Measurements from ENCODE around the gene CCDC28B.

CCDC28B gene

DNA sequence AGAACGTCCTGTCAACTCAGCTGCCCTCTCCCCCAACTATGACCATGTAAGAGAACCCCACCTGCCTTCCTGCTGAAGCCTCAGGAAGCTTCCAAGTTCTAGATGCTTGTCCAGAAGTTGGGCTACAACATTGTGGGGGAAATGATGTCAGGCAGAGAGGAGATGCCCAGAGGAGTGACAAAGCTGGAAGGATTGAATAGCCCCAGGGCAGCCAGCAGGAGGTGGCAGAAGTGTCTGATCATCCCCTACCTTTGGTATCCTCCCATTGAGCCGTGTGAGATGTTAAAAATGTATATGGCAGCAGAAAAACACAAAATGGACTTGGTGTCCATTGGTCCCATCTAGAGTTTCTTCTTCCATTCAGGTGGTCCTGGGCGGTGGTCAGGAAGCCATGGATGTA lies 28.4 kb downstream of the CCDC28B start:
- FAIRE-seq: no peak
- TF ChIP-seq POLR2AphosphoS5 (IDR thresholded peaks at IDR 0.05; ENCODE audit: low read depth, low read length) (no peak; the same call in 1 of the 2 replicates), POU2F2 (IDR thresholded peaks at IDR 0.05; ENCODE audit: low read depth, low read length) (no peak), PAX5 (IDR thresholded peaks at IDR 0.05; ENCODE audit: insufficient read depth, low read length, severe bottlenecking) (no peak), POLR2A (IDR thresholded peaks at IDR 0.05; ENCODE audit: low read depth, low read length) (no peak), SPI1 (IDR thresholded peaks at IDR 0.05; ENCODE audit: low read depth, low read length) (no peak), TAF1 (IDR thresholded peaks at IDR 0.05; ENCODE audit: low read depth, low read length) (no peak)
- no peak for DNase-seq (ENCODE audit: insufficient read length, low spot score)

DNA sequence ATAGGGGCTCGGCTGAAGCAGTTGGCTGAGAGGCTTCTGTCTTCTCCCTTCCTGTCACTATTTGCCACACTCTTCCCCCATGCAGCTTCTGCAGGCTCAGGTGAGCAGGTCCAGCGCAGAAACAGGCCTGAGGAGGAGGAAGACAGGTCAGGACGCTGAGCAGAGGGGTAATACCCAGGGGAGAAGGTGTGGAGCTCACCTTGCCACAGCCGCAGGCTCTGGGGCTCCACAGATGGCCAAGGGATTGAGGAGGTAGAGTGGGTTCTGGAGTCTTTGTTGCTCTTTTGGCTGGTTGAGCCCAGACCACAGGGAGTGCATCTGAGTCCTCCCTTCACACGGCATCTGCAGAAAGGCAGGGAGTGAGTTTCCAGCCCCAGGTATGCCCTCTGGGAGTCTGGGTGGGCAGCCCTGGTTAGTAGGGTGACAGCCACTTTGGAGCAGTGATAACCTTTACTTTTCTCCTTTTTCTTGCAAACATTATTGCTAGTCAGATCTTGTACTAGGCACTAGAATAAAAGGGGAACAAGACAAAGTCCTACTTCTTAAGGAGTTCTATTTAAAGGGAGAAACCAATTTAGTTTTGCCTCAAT lies 31.5 kb downstream of the CCDC28B start:
- TF ChIP-seq POLR2AphosphoS5 (IDR thresholded peaks at IDR 0.05; ENCODE audit: low read depth, low read length): peak; percentile 72; the same call in 1 of the 2 replicates
- TF ChIP-seq SPI1 (IDR thresholded peaks at IDR 0.05; ENCODE audit: low read depth, low read length): no peak
- no peak for DNase-seq (ENCODE audit: insufficient read length, low spot score)
- FAIRE-seq: no peak

DNA sequence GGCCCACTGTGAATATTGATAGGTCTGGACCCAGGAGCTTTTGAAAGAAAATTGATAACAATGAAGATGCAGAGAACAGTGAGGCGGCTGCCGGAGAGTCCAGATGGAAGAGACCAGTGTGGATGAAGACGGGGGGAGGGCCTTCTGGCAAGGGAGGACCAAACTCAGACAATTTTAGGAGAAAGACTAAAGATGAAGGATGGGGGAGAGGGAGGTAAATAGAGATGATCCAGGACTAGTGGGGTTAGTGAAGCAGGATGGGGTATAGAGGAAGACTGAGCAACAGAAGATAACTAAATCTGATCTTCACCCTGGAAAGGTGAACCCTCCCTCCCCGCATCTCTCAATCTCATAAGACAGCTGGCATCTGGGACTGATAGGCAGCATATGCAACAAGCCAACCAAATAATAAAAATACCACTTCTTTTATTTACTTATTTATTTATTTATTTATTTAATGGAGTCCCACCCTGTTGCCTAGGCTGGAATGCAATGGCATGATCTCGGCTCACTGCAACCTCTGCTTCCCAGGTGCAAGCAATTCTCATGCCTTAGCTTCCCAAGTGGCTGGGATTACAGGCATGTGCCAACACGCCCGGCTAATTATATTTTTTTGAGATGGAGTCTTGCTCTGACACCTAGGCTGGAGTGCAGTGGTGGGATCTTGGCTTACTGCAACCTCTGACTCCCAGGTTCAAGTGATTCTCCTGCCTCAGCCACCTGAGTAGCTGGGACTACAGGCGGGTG lies 32.3 kb downstream of the CCDC28B start:
- DNase-seq (ENCODE audit: insufficient read length, low spot score) (no peak), FAIRE-seq (no peak)
- TF ChIP-seq POLR2A (IDR thresholded peaks at IDR 0.05; ENCODE audit: low read depth, low read length) (no peak), POLR2AphosphoS5 (IDR thresholded peaks at IDR 0.05; ENCODE audit: low read depth, low read length) (0 out of 2 replicates have a peak, but pooled peaks have one; percentile 32)

DNA sequence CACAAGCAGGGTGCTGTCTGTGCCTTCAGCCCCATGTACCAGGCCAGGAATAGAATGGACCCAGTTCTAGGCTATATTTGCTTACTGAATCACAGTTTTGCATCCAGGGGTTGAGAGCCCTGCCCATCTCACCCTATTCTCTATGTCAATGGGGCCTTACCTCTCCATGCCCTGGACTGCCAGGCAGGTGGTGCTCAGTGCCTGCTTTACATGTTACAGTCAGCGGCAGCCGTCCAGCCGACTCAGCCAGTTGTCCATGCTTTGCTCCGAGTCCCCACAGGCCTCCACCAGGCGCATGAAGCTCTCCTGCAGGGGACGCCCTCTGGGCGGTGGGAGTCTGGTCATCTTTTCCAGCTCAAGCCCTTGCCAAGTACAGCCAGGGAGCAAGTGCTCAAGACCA lies 34.4 kb downstream of the CCDC28B start:
- no peak for TF ChIP-seq PAX5 (IDR thresholded peaks at IDR 0.05; ENCODE audit: insufficient read depth, low read length, severe bottlenecking)
- no peak for TF ChIP-seq TAF1 (IDR thresholded peaks at IDR 0.05; ENCODE audit: low read depth, low read length)
- TF ChIP-seq POU2F2 (IDR thresholded peaks at IDR 0.05; ENCODE audit: low read depth, low read length): no peak
- no peak for TF ChIP-seq POLR2A (IDR thresholded peaks at IDR 0.05; ENCODE audit: low read depth, low read length)
- TF ChIP-seq SPI1 (IDR thresholded peaks at IDR 0.05; ENCODE audit: low read depth, low read length): no peak
- TF ChIP-seq POLR2AphosphoS5 (IDR thresholded peaks at IDR 0.05; ENCODE audit: low read depth, low read length): no peak
- FAIRE-seq: no peak
- DNase-seq (ENCODE audit: insufficient read length, low spot score): no peak

DNA sequence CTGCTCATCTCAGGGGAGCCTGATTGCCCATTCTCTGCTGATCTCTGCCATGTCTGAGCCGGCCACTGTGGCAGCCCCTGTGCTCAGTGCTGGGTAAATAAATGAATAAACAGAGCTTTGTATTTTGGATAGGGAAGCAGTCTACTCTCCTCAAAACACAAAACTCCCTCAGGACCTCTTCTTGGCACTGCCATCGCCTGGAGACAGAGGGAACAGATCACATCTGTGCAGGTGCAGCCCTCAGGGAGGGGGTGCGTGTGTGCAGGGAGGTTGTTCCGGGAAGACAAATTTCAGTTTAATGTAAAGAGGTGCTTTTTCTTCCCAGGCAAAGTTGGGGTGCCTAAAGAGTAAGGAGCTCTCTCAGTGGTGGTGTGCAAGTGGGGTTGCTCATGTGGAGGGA lies 38.9 kb downstream of the CCDC28B start:
- DNase-seq (ENCODE audit: insufficient read length, low spot score) (no peak), FAIRE-seq (no peak)
- TF ChIP-seq SPI1 (IDR thresholded peaks at IDR 0.05; ENCODE audit: low read depth, low read length) (no peak), POLR2AphosphoS5 (IDR thresholded peaks at IDR 0.05; ENCODE audit: low read depth, low read length) (no peak), POU2F2 (IDR thresholded peaks at IDR 0.05; ENCODE audit: low read depth, low read length) (no peak), TAF1 (IDR thresholded peaks at IDR 0.05; ENCODE audit: low read depth, low read length) (no peak), POLR2A (IDR thresholded peaks at IDR 0.05; ENCODE audit: low read depth, low read length) (no peak), PAX5 (IDR thresholded peaks at IDR 0.05; ENCODE audit: insufficient read depth, low read length, severe bottlenecking) (no peak)

DNA sequence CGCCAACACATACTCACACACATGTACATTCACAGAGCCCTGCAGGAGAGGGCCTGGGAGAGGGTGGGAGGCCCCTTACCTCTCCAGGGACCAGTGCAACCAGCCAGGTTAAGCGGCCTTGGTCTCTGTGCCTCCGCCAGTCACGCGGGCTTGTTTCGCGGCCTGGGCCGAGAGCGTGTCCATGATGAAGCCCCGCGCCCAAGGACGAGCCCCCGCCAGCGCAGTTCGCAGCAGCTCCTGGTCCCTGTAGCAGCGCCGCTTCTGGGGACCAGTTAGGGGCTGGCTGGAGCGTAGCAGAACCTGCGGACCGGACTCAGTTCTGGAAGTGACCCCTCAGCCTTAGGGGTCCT lies 39.4 kb downstream of the CCDC28B start:
- no peak for TF ChIP-seq PAX5 (IDR thresholded peaks at IDR 0.05; ENCODE audit: insufficient read depth, low read length, severe bottlenecking)
- no peak for TF ChIP-seq POLR2A (IDR thresholded peaks at IDR 0.05; ENCODE audit: low read depth, low read length)
- no peak for TF ChIP-seq POLR2AphosphoS5 (IDR thresholded peaks at IDR 0.05; ENCODE audit: low read depth, low read length)
- TF ChIP-seq POU2F2 (IDR thresholded peaks at IDR 0.05; ENCODE audit: low read depth, low read length): no peak
- no peak for TF ChIP-seq SPI1 (IDR thresholded peaks at IDR 0.05; ENCODE audit: low read depth, low read length)
- no peak for TF ChIP-seq TAF1 (IDR thresholded peaks at IDR 0.05; ENCODE audit: low read depth, low read length)
- DNase-seq (ENCODE audit: insufficient read length, low spot score) (no peak), FAIRE-seq (no peak)

DNA sequence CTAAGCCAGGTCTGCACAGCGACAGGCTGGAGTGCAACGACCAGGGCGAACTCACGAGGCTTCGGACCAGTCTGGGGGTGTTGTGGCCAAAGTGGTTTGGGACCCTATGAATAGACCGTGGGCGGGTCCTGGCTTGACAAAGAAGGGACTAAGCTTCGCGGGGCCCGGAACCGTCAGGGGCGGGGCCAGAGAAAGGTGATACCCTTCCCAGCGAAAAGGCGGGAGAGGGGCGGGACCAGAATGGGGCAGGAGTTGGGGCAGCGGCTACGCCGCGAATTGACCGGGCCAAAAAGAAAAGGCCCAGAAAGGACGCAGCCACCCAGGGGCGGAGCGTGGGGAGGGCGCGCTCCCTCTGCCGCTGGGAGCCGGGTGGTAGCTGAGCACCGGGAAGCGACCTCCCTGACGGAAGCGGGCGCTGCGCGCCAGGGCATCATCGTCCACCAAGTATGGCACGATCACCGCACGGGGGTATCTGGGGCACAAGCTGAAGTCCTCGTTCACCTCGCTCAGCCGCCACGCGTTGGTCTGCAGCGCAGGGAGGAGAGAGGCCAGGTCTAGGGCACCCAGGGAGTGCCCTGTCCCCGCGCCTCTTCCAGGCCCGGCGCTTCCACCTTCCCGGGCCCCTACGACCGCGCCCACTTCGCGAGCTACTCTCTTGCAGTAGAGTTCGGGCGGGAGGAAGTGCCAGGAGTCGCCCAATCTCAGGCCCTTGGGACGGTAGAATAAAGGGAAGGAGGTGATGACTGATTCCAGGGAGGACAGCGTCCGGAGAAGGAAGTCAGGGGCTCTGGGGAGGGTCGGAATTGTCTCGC lies 40.0 kb downstream of the CCDC28B start:
- TF ChIP-seq SPI1 (IDR thresholded peaks at IDR 0.05; ENCODE audit: low read depth, low read length) (0 out of 2 replicates have a peak, but pooled peaks have one; percentile 33), POLR2AphosphoS5 (IDR thresholded peaks at IDR 0.05; ENCODE audit: low read depth, low read length) (no peak)
- peak; percentile 82 for FAIRE-seq
- no peak for DNase-seq (ENCODE audit: insufficient read length, low spot score)

DNA sequence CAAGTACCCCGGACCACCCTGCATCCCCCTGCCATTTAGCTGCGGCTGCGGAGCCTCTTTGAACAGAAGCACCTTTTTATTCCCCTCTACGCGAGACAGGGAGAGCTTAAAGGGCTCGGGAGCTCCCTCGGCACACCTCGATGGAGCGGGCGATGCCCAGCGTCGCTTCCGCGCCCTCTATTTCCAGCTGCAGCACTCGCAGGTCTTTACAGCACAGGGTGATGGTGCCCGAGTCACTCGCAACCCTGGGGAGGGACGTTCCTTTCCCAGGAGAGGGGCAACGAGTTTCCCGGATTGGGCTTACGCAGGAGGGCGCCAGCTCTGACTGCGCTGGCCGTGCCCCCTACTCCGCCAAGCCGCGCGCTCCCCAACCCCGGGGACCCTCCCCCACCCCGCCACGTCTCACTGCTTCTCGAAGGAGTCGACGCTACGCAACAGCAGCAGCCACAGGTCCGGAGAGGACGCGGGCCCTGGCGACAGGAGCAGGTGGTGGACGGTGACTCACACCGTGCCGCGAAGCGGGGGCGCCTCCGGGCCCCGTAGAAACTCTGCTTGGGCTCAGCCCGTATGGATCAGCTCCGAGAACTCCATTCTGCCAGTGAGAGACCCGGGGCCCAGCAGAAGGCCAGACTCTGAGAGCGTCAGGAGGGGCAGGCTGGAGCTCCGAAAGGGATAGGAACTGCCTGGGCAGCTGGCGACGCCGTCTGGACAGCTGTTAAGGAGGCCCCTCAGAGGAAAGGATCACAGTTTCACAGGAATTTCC lies 40.8 kb downstream of the CCDC28B start:
- no peak for TF ChIP-seq TAF1 (IDR thresholded peaks at IDR 0.05; ENCODE audit: low read depth, low read length)
- TF ChIP-seq PAX5 (IDR thresholded peaks at IDR 0.05; ENCODE audit: insufficient read depth, low read length, severe bottlenecking): peak; percentile 40
- peak; percentile 57 for DNase-seq (ENCODE audit: insufficient read length, low spot score)
- FAIRE-seq: peak; percentile 58

DNA sequence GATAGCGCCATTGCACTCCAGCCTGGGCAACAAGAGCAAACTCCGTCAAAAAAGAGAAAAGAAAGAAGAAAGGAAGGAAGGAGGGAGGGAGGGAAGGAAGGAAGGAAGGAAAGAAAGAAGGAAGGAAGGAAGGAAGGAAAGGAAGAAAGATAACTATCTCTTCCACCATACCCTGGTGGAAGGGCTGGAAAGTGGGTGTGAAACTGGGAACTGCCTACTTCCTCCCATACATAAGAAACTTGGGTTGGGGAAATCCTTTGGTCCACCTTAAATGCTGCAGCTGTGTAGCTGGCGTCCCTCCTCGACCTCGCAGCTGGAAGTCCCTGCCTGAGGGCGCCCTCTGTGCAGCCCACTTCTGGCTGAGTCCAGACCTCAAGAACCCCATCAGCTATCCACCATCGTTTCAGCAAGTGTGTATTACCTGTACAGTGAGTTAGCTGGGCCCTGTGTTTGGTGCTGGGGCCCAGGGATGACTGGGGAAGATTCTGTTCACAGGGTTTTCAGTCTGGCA lies 42.0 kb downstream of the CCDC28B start:
- FAIRE-seq (no peak), DNase-seq (ENCODE audit: insufficient read length, low spot score) (no peak)
- TF ChIP-seq SPI1 (IDR thresholded peaks at IDR 0.05; ENCODE audit: low read depth, low read length): peak; percentile 57
- TF ChIP-seq TAF1 (IDR thresholded peaks at IDR 0.05; ENCODE audit: low read depth, low read length): no peak
